H54 (cell line): Measurements from ENCODE around the gene GAS2L3.

Source experiments
- DNase-seq: peaks from one replicate; pipeline ENCODE4 v3.0.0; 2011; ENCODE audit warnings: low spot score, mixed read lengths; ENCODE audit not compliant: insufficient read length
- FAIRE-seq: peaks from 3 replicates; lab custom pipeline; 2011; peaks lifted over from hg19 to GRCh38; lab: Jason Lieb, UNC
- POLR2A ChIP-seq: IDR thresholded peaks from 2 replicates; pipeline ENCODE4 v1.6.1; 2011; ENCODE audit warnings: low read depth, mild to moderate bottlenecking, low read length

The GAS2L3 gene

GRCh38 chr12:100668945-100669536 lies 95.6 kb downstream of the GAS2L3 start:
- FAIRE-seq (peak; percentile 90), DNase-seq (peak; percentile 51)
- no peak for TF ChIP-seq POLR2A

GRCh38 chr12:100669922-100670321 lies 96.4 kb downstream of the GAS2L3 start:
- FAIRE-seq (no peak), DNase-seq (no peak)
- no peak for TF ChIP-seq POLR2A

GRCh38 chr12:100671396-100672074 lies 98.1 kb downstream of the GAS2L3 start:
- no peak for FAIRE-seq
- TF ChIP-seq POLR2A, result no peak
- DNase-seq, result no peak

GRCh38 chr12:100672075-100672592 lies 98.7 kb downstream of the GAS2L3 start:
- FAIRE-seq (no peak), DNase-seq (peak; percentile 23)
- no peak for TF ChIP-seq POLR2A

GRCh38 chr12:100674036-100674888 lies 100.8 kb downstream of the GAS2L3 start:
- no peak for TF ChIP-seq POLR2A
- DNase-seq, result no peak
- no peak for FAIRE-seq
